ENCODE data around the gene ZDHHC14. TPM values are rescaled to one million over a fixed set of nuclear protein-coding genes. Genes with fewer than 3 reads are reported as not detected.

ZDHHC14 gene
- total RNA-seq, 1 experiment from 2014 or later, result 4.9 TPM

GRCh38 chr6:157560691-157561413 lies 179.9 kb downstream of the ZDHHC14 start:
- no peaks in the 10 kb centered on the region for H3K9me3 ChIP-seq (ENCODE audit: low read length)
- no peaks in the 10 kb centered on the region for H3K79me2 ChIP-seq (ENCODE audit: low read length)
- ChIA-PET POLR2A (ENCODE audit: unreplicated experiment) (no interaction called here), CTCF (no interaction called here)
- H3K4me3 ChIP-seq (ENCODE audit: low read length), result no peak overlapping the region
- no peak overlapping the region for H3K4me2 ChIP-seq (ENCODE audit: low read length)
- no peaks in the 10 kb centered on the region for H3K9me2 ChIP-seq (replicated peaks; ENCODE audit: low read length)
- H3K9ac ChIP-seq (ENCODE audit: low read length), result no peak overlapping the region
- intact Hi-C loops (cut with micrococcal nuclease), result no loop called here
- no peaks in the 10 kb centered on the region for H3F3A ChIP-seq (ENCODE audit: low read length, unreplicated experiment)
- ATAC-seq (no peak), DNase-seq (no peak)
- no peak overlapping the region for H2AFZ ChIP-seq (ENCODE audit: low read length)
- H3K36me3 ChIP-seq (ENCODE audit: low read depth, low read length), result no peaks in the 10 kb centered on the region
- TF ChIP-seq EZH2 (IDR thresholded peaks at IDR 0.05; ENCODE audit: low read length, unreplicated experiment), result no peak
- TF ChIP-seq EZH2phosphoT487 (IDR thresholded peaks at IDR 0.05; ENCODE audit: borderline replicate concordance, low read length), result no peak
- TF ChIP-seq CTCF (conservative IDR thresholded peaks at IDR 0.05; ENCODE audit: low read depth, low read length), result no peak
- no peaks in the 10 kb centered on the region for H3K27me3 ChIP-seq (ENCODE audit: low read length)
- BruUV-seq (replicated peaks), result no TSS peak
- H3K27ac ChIP-seq (ENCODE audit: low read length), result no peak overlapping the region
- H4K20me1 ChIP-seq (ENCODE audit: low read length), result no peaks in the 10 kb centered on the region
- H3K4me1 ChIP-seq (ENCODE audit: insufficient read depth, low read length), result no peaks in the 10 kb centered on the region

DNA sequence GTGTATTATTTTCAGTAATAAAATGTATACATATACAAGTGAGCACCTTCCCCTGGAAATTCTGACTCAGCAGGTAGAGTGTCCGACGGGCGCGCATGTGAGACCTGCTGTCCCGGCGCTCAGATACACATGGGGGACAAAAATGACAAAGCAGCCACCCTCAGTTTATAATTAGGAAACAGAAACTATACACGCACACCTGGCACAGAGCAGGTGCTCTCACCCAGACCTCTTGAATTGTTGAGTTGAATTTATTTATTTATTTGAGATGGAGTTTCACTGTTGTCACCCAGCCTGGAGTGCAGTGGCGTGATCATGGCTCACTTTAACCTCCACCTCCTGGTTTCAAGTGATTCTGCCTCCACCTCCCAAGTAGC lies 180.4 kb downstream of the ZDHHC14 start:
- H2AFZ ChIP-seq (ENCODE audit: low read length), result no peak overlapping the region
- intact Hi-C loops (cut with micrococcal nuclease), result no loop called here
- BruUV-seq (replicated peaks), result no TSS peak
- H3K36me3 ChIP-seq (ENCODE audit: low read depth, low read length), result no peaks in the 10 kb centered on the region
- DNase-seq (no peak), ATAC-seq (no peak)
- no peak overlapping the region for H3K4me2 ChIP-seq (ENCODE audit: low read length)
- no peaks in the 10 kb centered on the region for H4K20me1 ChIP-seq (ENCODE audit: low read length)
- POLR2A ChIA-PET (ENCODE audit: unreplicated experiment), result no interaction called here
- no peak overlapping the region for H3K27ac ChIP-seq (ENCODE audit: low read length)
- TF ChIP-seq EZH2phosphoT487 (IDR thresholded peaks at IDR 0.05; ENCODE audit: borderline replicate concordance, low read length), result no peak
- no peak for TF ChIP-seq EZH2 (IDR thresholded peaks at IDR 0.05; ENCODE audit: low read length, unreplicated experiment)
- no peak for TF ChIP-seq CTCF (conservative IDR thresholded peaks at IDR 0.05; ENCODE audit: low read depth, low read length)
- CTCF ChIA-PET, result no interaction called here
- no peaks in the 10 kb centered on the region for H3K4me1 ChIP-seq (ENCODE audit: insufficient read depth, low read length)
- no peaks in the 10 kb centered on the region for H3K79me2 ChIP-seq (ENCODE audit: low read length)
- no peaks in the 10 kb centered on the region for H3K9me3 ChIP-seq (ENCODE audit: low read length)
- no peak overlapping the region for H3K9ac ChIP-seq (ENCODE audit: low read length)
- no peaks in the 10 kb centered on the region for H3F3A ChIP-seq (ENCODE audit: low read length, unreplicated experiment)
- no peak overlapping the region for H3K4me3 ChIP-seq (ENCODE audit: low read length)
- H3K9me2 ChIP-seq (replicated peaks; ENCODE audit: low read length), result no peaks in the 10 kb centered on the region
- no peaks in the 10 kb centered on the region for H3K27me3 ChIP-seq (ENCODE audit: low read length)

DNA sequence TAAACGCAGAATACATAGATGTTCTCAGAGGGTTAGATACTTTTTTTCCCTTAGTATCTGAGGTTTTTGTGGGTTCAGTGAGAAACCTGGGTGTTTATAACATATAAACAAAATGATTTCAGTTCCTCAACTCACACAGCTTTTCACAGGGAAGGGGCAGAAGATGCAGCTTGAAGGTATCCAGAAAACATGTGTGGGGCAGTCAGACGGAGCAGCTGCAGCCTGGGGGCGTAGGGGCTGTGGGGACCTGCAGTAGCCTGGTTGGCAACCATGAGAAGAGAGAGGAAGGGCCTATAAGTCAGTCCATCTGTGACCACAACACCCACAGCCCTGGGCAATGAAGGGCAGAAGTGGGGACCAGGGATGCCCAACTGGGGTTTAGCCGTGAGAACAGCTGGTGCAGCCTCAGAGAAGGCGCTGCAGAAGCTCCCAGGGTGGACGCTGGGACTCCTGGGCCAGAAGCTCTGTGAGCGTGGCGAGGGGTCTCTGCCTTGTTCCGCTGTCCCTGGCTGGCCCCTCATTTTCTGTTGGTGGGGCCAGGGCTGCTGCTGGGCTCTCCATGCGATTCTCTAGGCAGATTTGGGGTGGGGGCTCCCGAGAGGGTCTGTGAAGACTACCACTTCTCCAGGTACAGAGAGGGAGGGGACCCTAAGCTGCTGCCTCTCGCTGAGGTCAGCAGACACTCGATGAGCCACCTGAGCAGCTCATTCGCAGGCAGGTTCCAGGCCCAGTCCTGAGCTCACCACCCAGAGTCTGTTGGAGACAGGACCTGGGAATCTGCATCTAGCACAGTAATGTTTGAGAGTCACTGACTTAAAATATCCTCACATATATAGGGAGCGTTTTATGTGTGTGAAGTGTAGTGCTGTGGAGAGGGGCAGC lies 181.2 kb downstream of the ZDHHC14 start:
- ATAC-seq (no peak), DNase-seq (no peak)
- Histone ChIP-seq H3K4me3 (ENCODE audit: low read length) (no peak overlapping the region), H3F3A (ENCODE audit: low read length, unreplicated experiment) (no peaks in the 10 kb centered on the region), H3K9me2 (replicated peaks; ENCODE audit: low read length) (no peaks in the 10 kb centered on the region), H4K20me1 (ENCODE audit: low read length) (no peaks in the 10 kb centered on the region), H3K36me3 (ENCODE audit: low read depth, low read length) (no peaks in the 10 kb centered on the region), H3K27me3 (ENCODE audit: low read length) (no peaks in the 10 kb centered on the region), H2AFZ (ENCODE audit: low read length) (no peak overlapping the region), H3K4me2 (ENCODE audit: low read length) (no peak overlapping the region), H3K79me2 (ENCODE audit: low read length) (no peaks in the 10 kb centered on the region), H3K9ac (ENCODE audit: low read length) (no peak overlapping the region), H3K9me3 (ENCODE audit: low read length) (no peaks in the 10 kb centered on the region), H3K4me1 (ENCODE audit: insufficient read depth, low read length) (no peaks in the 10 kb centered on the region), H3K27ac (ENCODE audit: low read length) (no peak overlapping the region)
- TF ChIP-seq EZH2 (IDR thresholded peaks at IDR 0.05; ENCODE audit: low read length, unreplicated experiment) (no peak), CTCF (conservative IDR thresholded peaks at IDR 0.05; ENCODE audit: low read depth, low read length) (no peak), EZH2phosphoT487 (IDR thresholded peaks at IDR 0.05; ENCODE audit: borderline replicate concordance, low read length) (no peak)
- no TSS peak for BruUV-seq (replicated peaks)
- CTCF ChIA-PET, result no interaction called here
- POLR2A ChIA-PET (ENCODE audit: unreplicated experiment), result no interaction called here
- intact Hi-C loops (cut with micrococcal nuclease), result no loop called here

All from PC-3 (cell line).